Measurements from ENCODE around the gene SLC2A9.

DNA sequence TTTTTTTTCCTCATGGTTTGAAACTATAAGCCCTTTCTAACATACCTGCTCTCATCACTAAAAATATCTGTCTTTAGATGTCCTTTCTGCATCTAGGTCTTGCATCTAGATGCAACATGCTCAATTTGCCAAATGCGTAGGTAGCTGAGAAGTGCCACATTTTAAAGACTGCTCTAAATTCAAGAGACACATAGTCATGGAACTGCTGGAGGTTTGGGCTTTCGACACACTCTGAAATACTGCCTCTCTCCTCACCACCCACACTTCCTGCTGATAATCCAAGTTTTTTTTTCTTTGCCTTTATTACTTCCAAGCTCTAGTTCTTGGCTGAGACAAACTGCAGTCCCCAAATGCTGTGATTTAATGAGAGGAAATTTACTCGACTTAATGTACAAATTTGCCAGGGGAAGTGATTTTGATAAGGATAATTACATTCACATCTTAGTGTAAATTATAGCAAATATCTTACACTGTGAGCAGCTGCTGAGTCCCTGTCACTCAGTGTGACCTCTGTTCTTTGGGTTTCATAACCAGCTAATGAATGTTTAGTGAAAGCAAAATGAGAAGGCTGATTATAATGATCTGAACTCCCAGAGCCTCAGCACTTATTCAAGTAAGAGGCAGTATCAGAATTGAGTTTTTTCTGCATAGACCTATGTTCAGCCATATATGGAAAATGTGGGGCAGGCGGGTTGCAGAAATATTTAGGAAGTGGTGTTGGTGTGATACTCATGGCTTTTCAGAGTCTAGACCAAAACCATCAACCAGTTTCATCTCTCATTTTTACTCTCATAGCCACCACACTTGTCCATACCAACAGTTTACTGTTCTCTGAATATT lies 208.6 kb downstream of the SLC2A9 start:
- TF ChIP-seq SP1 (IDR thresholded peaks at IDR 0.05) (no peak), LEF1 (IDR thresholded peaks at IDR 0.05; ENCODE audit: borderline replicate concordance) (no peak), FOXA1 (IDR thresholded peaks at IDR 0.05) (no peak), FOXK2 (IDR thresholded peaks at IDR 0.05) (no peak), NFRKB (IDR thresholded peaks at IDR 0.05) (no peak), SUZ12 (IDR thresholded peaks at IDR 0.05) (no peak), ARNT (IDR thresholded peaks at IDR 0.05) (no peak)
